Measurements from ENCODE around the gene AK8.

DNA sequence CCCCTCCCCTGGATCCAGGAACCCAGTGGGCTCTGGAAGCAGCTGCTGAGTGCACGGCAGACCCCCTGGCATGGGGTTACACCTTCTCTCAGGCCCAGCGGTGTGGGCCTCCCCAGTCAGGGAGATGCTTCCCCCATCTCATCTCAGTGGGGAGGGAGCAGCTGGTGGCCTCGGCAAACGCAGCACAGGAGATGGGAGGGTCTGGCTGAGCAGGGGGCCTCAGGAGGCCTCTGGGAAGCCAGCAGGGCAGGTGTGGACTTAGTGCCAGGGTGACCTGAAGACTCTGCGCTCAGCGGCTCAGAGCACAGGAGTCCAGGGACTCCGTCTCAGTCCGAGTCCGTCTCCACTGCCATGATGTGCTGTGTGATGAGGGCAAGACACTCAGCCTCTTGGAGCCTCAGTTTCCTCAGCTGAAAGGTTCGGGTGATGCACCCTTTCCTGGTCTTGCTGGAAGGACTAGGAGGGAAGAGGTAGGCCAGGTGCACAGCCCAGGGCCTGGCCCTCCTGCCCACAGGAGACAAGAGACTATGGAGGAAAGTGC is 107.2 kb downstream of the AK8 start:
- TF ChIP-seq, protein P1, sequence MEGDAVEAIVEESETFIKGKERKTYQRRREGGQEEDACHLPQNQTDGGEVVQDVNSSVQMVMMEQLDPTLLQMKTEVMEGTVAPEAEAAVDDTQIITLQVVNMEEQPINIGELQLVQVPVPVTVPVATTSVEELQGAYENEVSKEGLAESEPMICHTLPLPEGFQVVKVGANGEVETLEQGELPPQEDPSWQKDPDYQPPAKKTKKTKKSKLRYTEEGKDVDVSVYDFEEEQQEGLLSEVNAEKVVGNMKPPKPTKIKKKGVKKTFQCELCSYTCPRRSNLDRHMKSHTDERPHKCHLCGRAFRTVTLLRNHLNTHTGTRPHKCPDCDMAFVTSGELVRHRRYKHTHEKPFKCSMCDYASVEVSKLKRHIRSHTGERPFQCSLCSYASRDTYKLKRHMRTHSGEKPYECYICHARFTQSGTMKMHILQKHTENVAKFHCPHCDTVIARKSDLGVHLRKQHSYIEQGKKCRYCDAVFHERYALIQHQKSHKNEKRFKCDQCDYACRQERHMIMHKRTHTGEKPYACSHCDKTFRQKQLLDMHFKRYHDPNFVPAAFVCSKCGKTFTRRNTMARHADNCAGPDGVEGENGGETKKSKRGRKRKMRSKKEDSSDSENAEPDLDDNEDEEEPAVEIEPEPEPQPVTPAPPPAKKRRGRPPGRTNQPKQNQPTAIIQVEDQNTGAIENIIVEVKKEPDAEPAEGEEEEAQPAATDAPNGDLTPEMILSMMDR (IDR thresholded peaks at IDR 0.05): no peak
- TF ChIP-seq POLR2A (IDR thresholded peaks at IDR 0.05): no peak
